ENCODE measurements around the gene SERP1.
"Not testable (repeated sequence)": the region's sequence is repeated elsewhere in the genome, so short reads cannot be mapped to it uniquely, and the experiment has no call there.

Gene SERP1

GRCh38 chr3:150538324-150539208 lies 7.7 kb downstream of the SERP1 start:
- no peak for DNase-seq

DNA sequence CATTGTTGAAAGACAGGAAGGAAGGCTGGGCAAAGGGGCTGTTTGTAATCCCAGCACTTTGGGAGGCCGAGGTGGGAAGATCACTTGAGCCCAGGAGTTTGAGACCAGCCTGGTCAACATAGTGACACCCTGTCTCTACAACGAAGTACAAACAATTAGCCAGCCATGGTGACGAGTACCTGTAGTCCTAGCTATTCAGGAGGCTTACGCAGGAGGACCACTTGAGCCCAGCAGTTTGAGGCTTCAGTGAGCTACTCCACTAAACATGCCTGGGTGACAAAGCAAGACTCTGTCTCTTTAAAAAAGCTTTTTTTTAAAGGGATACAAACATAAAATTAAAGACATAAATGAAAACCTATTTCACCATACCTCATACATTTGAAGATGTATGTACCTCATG lies 11.1 kb downstream of the SERP1 start:
- no peak for DNase-seq

GRCh38 chr3:150531775-150532174 lies 14.5 kb downstream of the SERP1 start:
- DNase-seq = no peak

GRCh38 chr3:150528354-150528797 lies 17.9 kb downstream of the SERP1 start:
- peak in 1 of 2 donors; percentile 61 for DNase-seq

GRCh38 chr3:150527464-150528255 lies 18.6 kb downstream of the SERP1 start:
- no peak for DNase-seq

DNA sequence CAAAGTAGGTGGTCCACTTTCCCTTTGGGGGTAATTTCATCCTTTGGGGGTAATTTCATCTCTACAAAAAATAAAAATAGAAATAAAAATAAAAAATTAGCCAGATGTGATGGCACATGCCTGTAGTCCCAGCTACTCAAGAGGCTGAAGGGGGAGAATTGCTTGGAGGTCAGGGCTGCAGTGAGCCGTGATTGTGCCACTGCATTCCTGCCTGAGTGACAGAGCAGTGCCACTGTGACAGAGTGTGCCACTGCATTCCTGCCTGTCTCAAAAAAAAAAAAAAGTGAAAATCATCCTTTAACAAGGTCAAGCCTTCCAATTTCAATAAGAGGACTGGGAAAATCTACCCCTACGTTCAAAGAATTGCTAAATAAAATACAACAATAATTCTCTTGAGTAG lies 22.8 kb downstream of the SERP1 start:
- DNase-seq = no peak

DNA sequence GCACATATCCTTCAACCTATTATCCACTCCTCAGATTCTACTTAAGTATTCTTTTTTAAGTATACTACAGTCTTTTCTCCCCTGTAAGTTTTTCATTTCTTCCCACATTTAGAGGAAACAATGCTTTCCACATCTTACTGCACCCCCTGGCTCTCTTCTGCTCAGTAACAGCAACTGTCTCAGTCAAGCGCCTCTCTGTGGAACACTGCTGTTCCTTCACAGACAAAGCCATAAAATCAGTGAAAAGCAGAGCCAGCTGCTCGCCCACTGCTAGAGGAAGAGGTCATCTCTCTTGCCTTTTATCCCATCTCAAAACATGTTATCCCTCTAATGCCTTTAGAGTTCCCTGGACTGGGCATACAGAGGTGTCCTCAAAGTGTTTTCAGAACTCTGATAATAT lies 24.8 kb downstream of the SERP1 start:
- DNase-seq = peak in 1 of 2 donors; percentile 5

DNA sequence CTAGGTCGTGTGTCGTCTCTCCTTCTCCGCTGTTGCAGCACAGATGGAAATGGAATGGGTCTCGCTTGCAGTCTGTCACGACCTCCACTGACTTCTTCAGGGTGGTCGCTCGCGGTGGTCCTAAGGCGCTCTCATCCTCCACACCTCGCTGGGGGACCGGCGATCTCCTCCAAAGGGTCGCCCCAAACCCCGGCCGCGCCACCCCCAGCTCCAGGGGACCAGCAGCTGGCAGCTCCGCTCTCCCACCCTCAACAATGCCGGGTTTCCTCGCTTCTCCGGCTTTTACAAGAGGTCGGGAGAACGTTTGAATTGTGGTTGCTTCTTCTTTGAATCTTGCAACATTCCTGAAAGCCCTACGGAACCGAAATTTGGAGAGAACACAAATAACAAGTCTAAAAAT lies 25.9 kb downstream of the SERP1 start:
- DNase-seq = no peak

GRCh38 chr3:150519026-150519425 lies 27.3 kb downstream of the SERP1 start:
- no peak for DNase-seq

- no peak for DNase-seq
These were observed 31.1 kb downstream of the SERP1 start for GRCh38 chr3:150515210-150515609.

GRCh38 chr3:150511122-150511821 lies 35.0 kb downstream of the SERP1 start:
- no peak for DNase-seq

- DNase-seq = no peak
These were observed 36.5 kb downstream of the SERP1 start for GRCh38 chr3:150509780-150510179.

DNA sequence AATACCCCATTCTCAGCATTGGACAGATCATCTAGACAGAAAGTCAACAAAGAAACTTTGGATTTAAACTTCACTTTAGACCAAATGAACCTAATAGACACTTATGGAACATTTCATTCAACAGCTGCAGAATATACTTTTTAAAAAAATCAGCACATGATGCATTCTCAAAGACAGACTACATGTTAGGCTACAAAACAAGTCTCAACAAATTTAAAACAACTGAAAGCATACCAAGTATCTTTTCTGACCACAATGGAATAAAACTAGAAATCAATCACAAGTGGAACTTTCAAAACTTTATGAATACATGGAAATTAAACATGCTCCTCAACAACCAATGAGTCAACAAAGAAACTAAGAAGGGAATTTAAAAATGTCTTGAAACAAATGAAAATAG lies 37.9 kb downstream of the SERP1 start:
- no peak for DNase-seq

- DNase-seq = no peak
These were observed 41.8 kb downstream of the SERP1 start for GRCh38 chr3:150504483-150504882.

- no peak for DNase-seq
These were observed 42.7 kb downstream of the SERP1 start for GRCh38 chr3:150503402-150504099.

- not testable (repeated sequence) for DNase-seq
These were observed 45.3 kb downstream of the SERP1 start for GRCh38 chr3:150500960-150501359.

DNA sequence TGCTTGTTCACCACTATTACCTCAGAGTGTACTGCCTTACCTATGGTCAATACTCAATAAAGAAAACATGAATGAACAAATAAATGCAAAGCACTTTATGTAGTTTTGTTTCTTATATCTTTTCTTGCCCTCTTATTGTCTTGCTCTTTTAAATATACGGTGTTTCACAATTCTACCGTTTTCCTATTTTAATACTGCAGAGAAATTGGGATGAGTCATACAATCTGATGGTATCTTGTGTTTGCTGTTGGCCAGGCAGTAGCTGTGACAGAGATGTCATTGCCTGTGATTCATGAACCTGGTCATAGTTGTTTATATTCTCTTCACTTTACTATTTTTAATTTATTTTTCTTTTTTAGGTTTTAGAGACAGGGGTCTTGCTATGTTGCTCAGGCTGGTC lies 48.3 kb downstream of the SERP1 start:
- peak in 1 of 2 donors; percentile 27 for DNase-seq

DNA sequence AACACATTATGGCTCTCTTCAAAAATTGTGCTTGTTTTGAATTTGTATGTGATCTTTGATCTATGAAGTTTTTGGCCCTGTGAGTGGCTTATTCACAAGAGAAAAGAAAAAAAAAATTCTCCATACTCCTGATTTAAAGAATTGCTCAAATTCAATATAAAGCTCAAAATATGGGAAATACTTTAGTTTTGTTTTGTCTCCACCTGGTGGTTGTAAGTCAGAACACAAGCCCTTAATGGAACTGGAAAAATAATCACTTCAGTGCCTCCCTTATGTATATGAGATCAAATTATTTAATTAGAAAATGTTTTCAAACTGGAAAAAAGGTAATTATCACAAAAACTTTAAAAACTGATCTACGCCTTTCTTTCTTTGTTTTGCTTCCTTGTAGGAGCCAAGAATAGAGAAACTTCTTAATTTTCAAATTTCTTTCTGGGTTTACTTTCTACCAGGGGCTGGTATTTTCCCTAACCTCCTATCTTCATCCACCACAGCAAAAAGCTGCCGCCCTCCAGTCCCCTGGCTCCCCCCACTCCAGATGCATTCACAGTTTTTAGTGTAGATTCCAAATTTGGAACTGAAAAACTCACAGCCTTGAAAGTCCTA lies 50.6 kb downstream of the SERP1 start:
- peak; percentile 40 to 74 for DNase-seq

- DNase-seq = peak; percentile 3 to 40
These were observed 51.1 kb downstream of the SERP1 start for GRCh38 chr3:150495149-150495548.

GRCh38 chr3:150494411-150494977 lies 51.8 kb downstream of the SERP1 start:
- peak; percentile 45 to 48 for DNase-seq

Measured in inflammatory macrophage (primary cell).